AG04450 (cell line): ENCODE data around the gene ZIC4. TPM values are rescaled to one million over a fixed set of nuclear protein-coding genes. Genes with fewer than 3 reads are reported as not detected.

ENCODE experiments used
- CTCF ChIA-PET: fragments of 300-600, 350-600 bp; formaldehyde crosslinking; extraction: SDS; loops from one replicate; lab custom pipeline; 2022; ENCODE audit warnings: antibody characterized with exemption, inconsistent platforms; lab: Charles Lee
- POLR2A ChIA-PET: fragments of 350-600 bp; formaldehyde crosslinking; extraction: SDS; loops from one replicate; lab custom pipeline; 2021; ENCODE audit warnings: antibody characterized with exemption, inconsistent platforms; lab: Yijun Ruan, JAX
- DNase-seq: peaks from one replicate; pipeline ENCODE4 v3.0.0-alpha.2; 2011; ENCODE audit warnings: low read depth, low spot score
- H3K27ac ChIP-seq: one replicate; pipeline ENCODE4 v1.5.1; 2012; ENCODE audit warnings: low read depth, low read length, control low read depth
- H3K27me3 ChIP-seq: one replicate; pipeline ENCODE4 v1.6.0; 2012; ENCODE audit warnings: low read length; ENCODE audit not compliant: control insufficient read depth, insufficient read depth
- H3K4me3 ChIP-seq: 2 replicates; pipeline ENCODE4 v1.5.1; 2011; ENCODE audit warnings: mild to moderate bottlenecking, low read depth, low read length, control low read depth
- H3K9me3 ChIP-seq: 2 replicates; pipeline ENCODE4 v1.5.1; 2012; ENCODE audit warnings: low read length; ENCODE audit not compliant: control insufficient read depth, insufficient read depth
- CTCF ChIP-seq: IDR thresholded peaks from 2 replicates; pipeline ENCODE4 v1.5.1; 2011; ENCODE audit warnings: low read depth, low read length, control low read depth, inconsistent platforms
- polyA plus RNA-seq: library from polyadenylated mRNA; depleted of rRNA; stranded (reverse); fragments of >200 nt; gene quantifications from 2 replicates; pipeline ENCODE4 v1.2.3, GENCODE V29; 2011; rRNA removed

Gene ZIC4
- polyA plus RNA-seq, 1 experiment: not detected

- CTCF ChIA-PET: no interaction called here
- Histone ChIP-seq H3K9me3 (no peaks in the 10 kb centered on the region), H3K4me3 (no peak overlapping the region), H3K27ac (no peak overlapping the region), H3K27me3 (no peaks in the 10 kb centered on the region)
- no peak for DNase-seq
- POLR2A ChIA-PET: no interaction called here
- no peak for TF ChIP-seq CTCF
Observed at GRCh38 chr3:147341727-147342126, 64.6 kb downstream of the ZIC4 start.

GRCh38 chr3:147336543-147337278, 69.6 kb downstream of the ZIC4 start:
- no peak overlapping the region for H3K27ac ChIP-seq
- no peak for TF ChIP-seq CTCF
- H3K27me3 ChIP-seq: no peaks in the 10 kb centered on the region
- ChIA-PET POLR2A (no interaction called here), CTCF (no interaction called here)
- H3K4me3 ChIP-seq: no peak overlapping the region
- H3K9me3 ChIP-seq: no peaks in the 10 kb centered on the region
- DNase-seq: no peak

Other genes with a start within 250 kb of the ZIC4 start
- gene ZIC1, start 2.8 kb upstream of the ZIC4 start, polyA plus RNA-seq: not detected in 2 replicates